ENCODE data around the gene CEND1. TPM values are rescaled to one million over a fixed set of nuclear protein-coding genes. Genes with fewer than 3 reads are reported as not detected.

The CEND1 gene
- total RNA-seq, 1 donor from 2014 or later: 0.43 TPM

Other genes with a start within 250 kb of the CEND1 start
- 13.4 TPM for gene LMNTD2, start 229.4 kb downstream of the CEND1 start, total RNA-seq
- gene RASSF7, start 229.1 kb downstream of the CEND1 start, total RNA-seq: 36.6 TPM
- gene PHRF1, start 213.6 kb downstream of the CEND1 start, total RNA-seq: 25.4 TPM
- 38.5 TPM for gene IRF7, start 174.1 kb downstream of the CEND1 start, total RNA-seq
- 64.8 TPM for gene CDHR5, start 165.1 kb downstream of the CEND1 start, total RNA-seq
- 0.81 TPM for gene SCT, start 162.9 kb downstream of the CEND1 start, total RNA-seq
- gene DRD4, start 152.8 kb downstream of the CEND1 start, total RNA-seq: 0.68 TPM
- 14.8 TPM for gene DEAF1, start 94.9 kb downstream of the CEND1 start, total RNA-seq
- 16.8 TPM for gene TMEM80, start 94.3 kb downstream of the CEND1 start, total RNA-seq
- gene EPS8L2, start 83.9 kb downstream of the CEND1 start, total RNA-seq: 190 TPM
- gene TALDO1, start 42.6 kb downstream of the CEND1 start, total RNA-seq: 147 TPM
- 31.7 TPM for gene GATD1, start 12.6 kb downstream of the CEND1 start, total RNA-seq
- gene SLC25A22, start 8.2 kb upstream of the CEND1 start, total RNA-seq: 51.4 TPM
- 14.9 TPM for gene PIDD1, start 15.1 kb upstream of the CEND1 start, total RNA-seq
- gene RPLP2, start 19.9 kb upstream of the CEND1 start, total RNA-seq: 511 TPM
- gene PNPLA2, start 28.8 kb upstream of the CEND1 start, total RNA-seq: 107 TPM
- 3.5 TPM for gene CRACR2B, start 37.8 kb upstream of the CEND1 start, total RNA-seq
- 120 TPM for gene CD151, start 42.9 kb upstream of the CEND1 start, total RNA-seq
- gene POLR2L, start 52.4 kb upstream of the CEND1 start, total RNA-seq: 81.5 TPM
- gene TSPAN4, start 52.8 kb upstream of the CEND1 start, total RNA-seq: 17.1 TPM
- 146 TPM for gene CHID1, start 120.7 kb upstream of the CEND1 start, total RNA-seq
- 53.7 TPM for gene AP2A2, start 135.8 kb upstream of the CEND1 start, total RNA-seq
- gene MUC6, start 246.6 kb upstream of the CEND1 start, total RNA-seq: 1.0 TPM

Measured in left lobe of liver (tissue), 1 donor.